Cerebellar cortex (tissue), 1 donor: ENCODE measurements around the gene EZR.
"Not testable (repeated sequence)": the region's sequence is repeated elsewhere in the genome, so short reads cannot be mapped to it uniquely, and the experiment has no call there.

ENCODE experiments used
- DNase-seq: peaks from one replicate; pipeline ENCODE4 v3.0.0-alpha.2; 2015; ENCODE audit warnings: low spot score

Gene EZR

DNA sequence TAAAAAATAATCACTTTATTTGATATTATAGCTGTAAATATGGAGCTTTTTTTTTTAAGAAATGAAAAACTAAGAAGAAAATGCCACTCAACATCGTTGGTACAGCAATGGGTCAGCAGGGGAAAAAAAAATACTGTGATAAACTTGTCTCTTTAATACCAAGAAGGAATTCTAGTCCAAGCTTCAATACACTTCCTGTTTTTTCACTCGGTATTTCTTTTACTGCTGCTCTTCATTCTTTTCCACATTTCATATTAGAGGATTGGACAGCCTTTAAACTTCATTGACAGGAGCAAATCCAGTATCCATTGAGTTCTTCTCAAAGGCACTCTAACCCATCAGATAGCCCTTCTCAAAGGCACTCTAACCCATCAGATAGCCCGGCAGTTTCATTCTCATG lies 22.2 kb upstream of the EZR start:
- no peak for DNase-seq

DNA sequence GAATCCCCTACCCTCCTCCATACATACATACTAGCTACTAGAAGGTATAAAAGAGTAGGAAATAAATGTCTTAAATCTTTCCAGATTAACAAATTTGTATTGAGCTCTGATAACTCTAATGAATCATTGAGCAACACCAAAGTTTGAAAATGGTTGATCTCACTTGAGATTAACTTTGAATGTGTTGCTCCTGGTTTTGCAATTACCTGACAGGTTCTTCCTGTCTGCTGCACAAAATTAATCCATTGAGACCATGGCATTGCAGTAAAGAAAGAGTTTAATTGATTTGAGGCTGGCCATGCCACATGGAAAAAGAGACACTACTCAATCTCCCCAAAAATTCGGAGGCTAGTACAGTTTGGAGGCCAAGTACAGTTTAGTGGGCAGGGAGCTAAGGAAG lies 21.3 kb upstream of the EZR start:
- no peak for DNase-seq

DNA sequence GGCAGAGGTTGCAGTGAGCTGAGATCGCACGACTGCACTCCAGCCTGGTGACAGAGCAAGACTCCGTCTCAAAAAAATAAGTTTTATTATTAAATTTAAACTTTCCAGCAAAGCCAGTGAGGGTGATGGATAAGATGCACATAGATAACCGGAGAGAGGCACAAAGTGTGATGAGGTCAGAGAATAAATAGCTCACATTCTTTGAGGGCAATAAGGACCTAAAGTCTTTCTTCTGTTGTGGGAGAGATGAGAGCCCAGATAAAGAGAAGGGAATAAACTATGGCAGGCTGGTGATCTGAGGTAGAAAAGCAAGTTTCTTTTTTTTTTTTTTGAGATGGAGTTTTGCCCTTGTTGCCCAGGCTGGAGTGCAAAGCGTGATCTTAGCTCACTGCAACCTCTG lies 20.6 kb upstream of the EZR start:
- no peak for DNase-seq

DNA sequence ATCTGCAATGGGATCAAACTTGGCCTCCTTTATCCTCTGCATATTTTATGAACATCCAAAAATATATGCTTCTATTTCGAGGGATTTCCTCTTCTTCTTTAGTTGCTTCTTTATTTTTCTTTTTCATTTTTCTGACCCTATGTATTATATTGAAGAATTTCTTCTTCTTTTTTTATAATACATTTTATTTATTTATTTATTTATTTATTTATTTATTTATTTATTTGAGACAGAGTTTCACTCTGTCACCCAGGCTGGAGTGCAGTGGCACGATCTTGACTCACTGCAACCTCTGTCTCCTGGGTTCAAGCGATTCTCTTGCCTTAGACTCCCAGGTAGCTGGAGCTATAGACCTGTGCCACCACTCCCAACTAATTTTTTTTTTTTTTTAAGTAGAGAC lies 19.6 kb upstream of the EZR start:
- DNase-seq, result not testable (repeated sequence)

DNA sequence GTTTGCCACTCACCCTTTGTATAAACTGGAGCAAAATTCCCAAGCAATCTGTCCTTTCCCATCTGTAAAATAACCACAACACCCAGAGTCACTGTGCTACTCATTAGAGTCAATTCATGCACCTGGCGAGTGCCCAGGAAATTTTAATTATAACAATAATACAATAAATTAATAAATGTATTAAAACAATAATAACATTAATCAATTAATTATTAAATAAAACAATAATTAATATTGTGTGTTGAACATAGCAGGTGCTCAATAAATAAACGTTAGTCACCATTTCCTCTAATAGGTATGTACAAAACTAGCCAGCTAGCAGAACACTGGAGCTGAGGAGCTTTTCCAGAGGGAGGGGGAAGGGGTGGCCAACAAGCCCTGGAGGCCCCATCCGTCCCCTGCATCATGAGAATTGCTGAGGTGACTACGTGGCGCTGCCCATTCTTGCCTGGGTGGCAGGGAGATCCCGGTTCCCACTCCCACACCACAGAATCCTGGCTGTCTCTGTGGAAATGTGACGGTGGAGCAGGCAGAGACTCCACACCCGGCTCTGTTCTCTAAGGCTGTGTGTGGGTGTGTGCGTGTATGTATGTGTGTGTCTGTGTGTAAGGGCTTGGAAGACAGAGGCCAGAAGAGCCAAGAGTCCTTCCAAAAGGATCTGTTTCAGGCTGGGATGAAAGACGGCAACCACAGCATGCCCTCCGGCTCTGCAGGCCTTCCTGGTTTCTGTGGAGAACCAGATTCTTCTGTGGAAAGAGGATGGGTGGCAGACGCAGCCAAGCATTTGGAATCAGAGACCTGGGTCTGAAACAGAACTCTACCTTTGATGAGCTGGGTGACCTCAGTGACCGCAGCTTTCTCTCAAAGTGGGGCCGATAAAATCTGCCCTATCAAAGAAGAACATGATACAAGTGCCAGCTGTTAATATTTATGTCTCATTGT lies 18.8 kb upstream of the EZR start:
- DNase-seq, result no peak

DNA sequence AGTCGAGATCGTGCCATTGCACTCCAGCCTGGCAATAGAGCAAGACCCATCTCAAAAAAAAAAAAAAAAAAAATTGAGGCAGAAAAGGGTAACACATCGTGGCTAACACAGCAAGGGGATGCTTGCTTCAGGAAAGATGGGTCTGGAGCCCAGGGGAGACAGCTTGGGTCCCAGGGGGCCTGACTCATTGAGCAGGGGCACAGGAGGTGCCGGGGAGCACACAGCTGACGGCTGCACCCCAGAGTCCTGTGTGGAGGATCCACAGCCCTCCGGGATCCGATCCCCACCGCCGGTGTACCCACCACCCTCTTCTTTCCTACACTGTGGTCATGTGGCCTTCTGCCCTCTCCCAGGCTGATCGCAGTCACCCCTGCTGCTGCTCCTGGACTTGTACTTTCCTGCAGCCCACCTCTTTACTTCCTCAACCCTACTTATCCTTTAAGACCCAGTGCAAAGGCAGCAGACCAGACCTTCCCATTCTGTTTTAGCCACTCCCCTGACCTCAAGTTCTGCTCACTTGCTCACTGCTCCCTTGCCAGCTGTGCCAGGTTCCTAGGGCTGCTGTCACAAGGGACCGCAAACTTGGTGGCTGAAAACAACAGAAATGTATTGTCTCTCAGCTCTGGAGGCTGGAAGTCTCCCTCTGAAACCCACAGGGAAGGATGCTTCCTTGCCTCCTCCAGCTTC lies 17.6 kb upstream of the EZR start:
- no peak for DNase-seq

DNA sequence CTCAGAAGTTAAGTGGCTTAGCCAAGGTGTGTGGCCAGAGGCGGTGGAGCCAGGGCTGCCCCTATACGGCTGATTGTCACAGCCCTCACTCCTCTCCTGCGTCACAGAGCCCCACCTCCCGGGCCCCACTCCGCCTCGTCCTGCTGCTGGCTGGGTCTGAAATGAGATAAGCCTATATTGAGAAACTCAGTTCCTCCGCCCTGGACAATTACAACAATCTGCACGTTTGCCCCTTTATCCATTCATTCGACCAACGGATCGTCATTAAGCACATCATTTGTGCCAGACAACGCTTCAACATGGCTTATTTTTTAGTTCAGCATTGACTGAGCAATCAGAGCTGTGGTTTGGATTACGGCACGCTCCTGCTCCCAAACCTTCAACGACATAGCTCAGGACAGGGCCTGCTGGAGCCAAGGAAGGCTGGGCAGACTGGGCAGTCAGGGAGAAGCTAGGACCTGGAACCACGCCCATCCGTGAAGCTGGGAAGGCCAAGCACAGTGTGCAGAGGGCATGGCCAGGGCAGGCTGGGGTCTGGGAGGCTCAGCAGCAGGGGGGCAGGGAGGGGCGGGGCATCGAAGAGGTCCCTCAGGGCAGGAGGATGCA lies 16.6 kb upstream of the EZR start:
- DNase-seq, result no peak

DNA sequence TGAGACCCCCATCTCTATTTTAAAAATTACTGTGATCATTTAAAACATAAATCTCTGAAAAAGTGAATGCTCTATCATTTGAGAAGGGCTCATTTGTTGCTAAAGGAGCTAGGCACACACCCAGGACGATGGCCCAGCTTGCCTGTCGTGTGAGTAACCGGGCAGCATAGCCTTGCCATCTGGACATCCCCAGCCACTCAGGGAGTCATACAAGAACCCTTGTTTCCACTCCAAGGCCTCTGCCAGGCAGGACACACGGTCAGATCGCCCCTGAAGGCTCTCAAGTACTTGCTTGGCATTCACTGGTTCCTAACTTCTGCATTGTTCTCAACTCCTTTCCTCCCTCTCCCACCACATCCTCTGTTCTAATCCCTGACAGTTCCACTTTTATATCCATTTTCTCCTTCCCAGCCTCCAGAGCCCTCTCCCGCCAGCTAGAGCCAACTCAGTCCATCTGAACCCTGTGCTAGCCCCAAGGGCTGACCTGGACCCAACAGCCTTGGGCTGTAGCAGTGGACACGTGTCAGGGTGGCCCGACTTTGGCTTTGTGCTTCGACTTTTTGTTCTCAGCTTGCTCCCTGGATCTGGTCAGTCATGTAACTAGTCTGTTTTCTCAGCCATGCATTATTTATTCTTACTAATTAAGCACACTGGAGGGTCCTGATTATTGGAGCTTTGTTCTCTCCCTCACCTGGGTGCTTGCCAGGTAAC lies 15.7 kb upstream of the EZR start:
- no peak for DNase-seq

DNA sequence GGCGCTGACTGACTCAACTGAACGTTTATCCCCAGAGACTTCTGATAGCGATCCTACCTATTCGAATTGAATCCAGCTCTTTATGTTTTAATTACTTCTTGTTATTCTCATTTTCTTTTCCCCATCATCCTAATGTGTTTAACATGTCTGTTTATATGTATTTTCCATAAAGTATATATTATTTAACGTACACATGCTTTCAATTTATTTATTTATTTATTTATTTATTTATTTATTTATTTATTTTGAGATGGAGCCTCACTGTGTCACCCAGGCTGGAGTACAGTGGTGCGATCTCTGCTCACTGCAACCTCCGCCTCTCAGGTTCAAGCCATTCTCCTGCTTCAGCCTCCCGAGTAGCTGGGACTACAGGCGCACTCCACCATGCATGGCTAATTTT lies 13.6 kb upstream of the EZR start:
- not testable (repeated sequence) for DNase-seq

DNA sequence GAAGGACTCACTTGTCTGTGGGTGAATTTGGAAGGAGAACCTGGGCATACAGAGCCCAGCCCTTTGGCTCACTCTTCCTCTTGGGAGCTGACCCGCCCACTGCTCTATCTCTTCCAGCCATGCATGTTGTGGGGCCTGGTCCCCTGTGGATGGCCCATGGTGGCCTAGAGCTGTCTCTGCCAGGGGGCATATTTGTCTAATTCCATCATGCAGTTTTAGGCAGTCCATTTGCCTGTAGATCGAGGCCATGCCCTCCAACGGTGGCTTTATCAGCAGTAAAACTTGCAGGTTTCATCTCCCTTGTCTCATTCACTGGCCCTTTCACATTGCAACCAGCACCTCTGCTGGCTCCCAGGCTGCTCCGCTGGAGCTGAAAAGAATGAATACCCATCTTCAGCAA lies 12.9 kb upstream of the EZR start:
- DNase-seq, result no peak

DNA sequence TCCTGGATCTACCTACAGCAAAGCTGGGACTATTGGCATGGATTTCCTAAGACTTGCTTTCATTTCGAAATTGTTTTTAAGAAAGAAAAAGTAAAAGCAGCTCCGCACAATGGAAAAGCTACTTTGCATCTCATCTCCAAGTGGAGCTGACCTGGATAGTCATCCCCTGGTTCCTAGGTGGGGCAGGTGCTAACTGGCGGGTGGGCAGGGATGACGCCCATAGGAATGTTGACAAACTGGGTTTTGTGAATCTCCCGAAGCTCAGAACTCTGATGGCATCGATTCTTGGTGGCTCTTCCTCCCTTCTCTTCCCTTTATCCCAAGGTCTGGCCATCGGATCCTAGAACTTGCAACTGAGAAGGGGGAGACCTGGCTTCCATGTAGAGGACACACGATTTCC lies 12.4 kb upstream of the EZR start:
- no peak for DNase-seq

DNA sequence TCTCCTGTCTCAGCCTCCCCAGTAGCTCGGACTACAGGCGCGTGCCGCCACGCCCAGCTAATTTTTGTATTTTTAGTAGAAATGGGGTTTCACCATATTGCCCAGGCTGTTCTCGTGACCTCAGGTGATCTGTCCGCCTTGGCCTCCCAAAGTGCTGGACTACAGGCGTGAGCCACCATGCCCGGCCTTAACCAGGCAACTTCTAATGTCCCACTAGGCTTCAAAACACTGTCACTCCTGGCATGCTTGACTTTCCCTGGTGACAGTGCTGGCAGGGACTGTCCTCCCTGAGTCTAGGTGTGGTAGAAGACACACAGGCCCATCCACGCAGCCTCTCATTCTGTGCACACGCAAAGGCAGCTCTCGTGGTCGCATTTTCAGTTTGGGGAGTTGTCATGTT lies 11.6 kb upstream of the EZR start:
- DNase-seq, result no peak

DNA sequence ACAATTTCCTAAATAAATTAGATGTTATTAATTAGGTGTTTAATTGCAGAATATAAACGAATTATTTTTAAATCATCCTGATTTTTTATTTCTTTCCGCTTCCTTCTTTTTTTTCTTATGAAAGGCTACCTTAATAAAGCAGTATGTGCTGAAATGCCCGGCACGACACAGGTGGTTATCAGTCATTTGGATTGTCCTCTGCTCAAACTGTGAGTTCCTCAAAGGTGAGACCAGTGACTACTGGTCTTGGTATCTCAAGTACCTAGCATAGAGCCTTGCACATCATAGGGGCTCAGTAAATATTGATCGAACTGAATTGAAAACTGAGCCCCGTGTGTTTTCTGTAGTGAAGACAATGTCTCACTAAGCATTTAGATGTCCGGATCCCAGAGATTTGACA lies 9.6 kb upstream of the EZR start:
- DNase-seq, result no peak

DNA sequence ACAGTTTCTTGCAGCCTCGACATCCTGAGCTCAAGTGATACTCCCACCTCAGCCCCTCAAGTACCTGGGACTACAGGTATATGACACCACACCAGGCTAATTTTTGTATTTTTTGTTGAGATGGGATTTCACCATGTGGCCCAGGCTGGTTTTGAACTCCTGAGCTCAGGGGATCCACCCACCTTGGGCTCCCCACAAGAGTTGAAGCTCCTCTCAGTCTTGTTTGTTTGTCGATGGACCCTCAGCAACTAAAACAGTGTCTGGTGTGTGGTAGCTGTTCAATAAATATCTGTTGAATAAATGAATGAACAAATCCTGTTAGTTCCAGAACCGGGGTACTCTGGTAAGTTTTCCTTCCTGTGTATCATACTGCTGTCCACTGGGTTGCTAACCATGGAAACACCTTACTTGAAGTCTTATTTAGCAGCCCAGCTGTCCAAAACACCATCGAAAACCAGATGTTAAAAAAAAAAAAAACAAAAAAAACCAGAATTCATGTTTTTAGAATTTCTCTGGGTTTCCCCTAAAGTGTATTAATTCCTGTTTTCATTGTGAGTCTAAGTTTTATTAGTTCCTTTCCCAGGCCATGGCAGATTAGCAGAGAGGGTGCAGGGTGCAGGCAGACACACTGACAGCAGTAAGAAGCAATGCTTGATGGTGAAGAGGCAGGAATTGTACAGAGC lies 7.8 kb upstream of the EZR start:
- no peak for DNase-seq

DNA sequence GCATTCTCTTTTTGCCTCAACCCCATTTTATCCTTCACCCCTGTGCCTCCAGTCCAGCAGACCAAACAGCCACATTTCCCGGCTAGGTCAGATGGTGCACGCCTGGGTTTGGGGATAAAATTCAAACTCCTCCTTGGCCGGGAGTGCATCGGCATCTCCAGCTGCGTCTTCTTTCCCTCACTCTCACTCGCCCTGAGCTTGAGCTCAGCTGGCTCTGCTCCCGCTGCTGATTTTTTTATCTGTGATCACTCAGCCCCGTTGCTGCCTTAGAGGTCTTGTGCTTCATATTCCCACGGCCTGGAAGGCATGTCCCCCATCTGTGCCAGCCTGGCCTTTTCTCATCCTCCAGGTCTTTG lies 6.8 kb upstream of the EZR start:
- no peak for DNase-seq

DNA sequence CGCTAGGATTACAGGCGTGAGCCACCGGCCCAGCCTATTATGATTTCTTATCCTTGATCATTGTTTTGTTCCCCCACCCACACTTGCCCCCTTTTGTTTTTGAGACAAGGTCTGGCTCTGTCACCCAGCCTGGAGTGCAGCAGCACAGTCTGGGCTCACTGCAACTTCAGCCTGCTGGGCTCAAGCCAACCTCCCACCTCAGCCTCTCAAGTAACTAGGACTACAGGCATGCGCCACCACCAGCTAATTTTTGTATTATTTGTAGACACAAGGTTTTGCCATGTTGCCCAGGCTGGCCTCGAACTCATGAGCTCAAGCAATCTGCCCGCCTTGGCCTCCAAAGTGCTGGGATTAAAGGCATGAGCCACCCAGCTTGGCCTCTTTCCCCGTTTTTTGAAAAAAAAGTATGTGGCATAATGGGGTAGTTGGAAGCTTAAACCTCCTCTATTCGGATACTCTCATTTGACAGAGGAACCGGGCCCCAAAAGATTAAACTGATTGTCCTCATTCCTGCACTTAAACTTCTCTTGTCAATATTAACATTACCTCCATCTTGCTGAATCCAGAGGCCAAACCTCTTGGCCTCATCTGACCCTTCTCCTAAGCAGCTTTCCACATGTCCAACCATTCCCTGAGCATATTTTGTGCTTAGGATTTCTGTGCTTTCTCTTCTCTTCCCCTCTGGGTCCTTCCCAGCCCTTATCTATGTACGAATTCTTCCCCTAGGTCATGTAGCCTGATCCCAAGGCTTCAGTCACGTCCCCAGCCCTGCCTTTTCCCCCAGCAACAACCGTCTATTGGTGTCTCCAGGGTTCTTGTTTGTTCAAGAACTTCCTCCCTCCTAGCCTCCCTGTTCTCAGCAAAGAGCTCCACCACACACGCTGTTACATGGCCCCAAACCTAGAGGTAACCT lies 6.1 kb upstream of the EZR start:
- no peak for DNase-seq

DNA sequence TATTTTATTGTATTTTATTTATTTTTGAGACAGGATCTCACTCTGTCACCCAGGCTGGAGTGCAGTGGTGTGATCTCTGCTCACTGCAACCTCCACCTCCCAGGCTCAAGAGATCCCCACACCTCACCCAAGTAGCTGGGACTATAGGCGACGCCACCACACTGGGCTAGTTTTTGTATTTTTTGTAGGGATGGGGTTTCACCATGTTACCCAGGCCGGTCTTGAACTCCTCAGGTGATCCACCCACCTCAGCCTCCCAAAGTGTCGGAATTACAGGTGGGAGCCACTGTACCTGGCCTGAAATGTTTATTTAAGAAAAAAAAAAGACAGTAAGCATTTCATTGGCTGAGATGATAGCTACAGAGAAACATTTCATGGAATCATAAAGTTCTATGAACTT lies 4.4 kb upstream of the EZR start:
- not testable (repeated sequence) for DNase-seq

DNA sequence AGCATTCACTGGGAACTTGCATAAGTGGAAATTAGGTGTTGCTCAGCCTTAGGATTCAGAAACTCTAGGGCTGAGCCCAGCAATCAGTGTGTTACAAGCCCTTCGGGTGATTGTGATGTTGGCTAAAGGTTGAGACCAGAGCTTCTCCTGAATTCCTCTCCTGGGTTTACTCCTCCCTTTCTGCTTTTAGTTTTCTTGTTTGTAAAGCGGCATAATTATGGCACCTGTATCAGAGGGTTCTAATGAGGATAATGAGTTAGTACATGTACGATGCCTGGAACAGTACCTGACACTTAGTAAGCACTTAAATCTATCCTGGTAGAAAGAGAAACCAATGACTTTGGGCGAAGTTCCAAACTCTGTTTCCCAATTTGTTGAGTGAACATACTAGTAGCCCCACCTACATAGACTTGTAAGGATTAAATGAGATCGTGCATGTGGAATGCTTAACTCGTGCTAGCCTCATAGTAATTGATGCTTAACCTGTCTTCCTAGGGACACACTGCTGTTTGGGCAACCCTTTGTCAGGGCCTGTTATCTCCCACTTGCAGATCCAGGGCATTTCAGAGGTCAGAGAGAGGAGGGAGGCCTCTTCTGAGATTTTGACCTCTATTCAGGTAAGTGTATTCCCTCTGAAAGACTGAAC lies 932 bp upstream of the EZR start:
- no peak for DNase-seq

DNA sequence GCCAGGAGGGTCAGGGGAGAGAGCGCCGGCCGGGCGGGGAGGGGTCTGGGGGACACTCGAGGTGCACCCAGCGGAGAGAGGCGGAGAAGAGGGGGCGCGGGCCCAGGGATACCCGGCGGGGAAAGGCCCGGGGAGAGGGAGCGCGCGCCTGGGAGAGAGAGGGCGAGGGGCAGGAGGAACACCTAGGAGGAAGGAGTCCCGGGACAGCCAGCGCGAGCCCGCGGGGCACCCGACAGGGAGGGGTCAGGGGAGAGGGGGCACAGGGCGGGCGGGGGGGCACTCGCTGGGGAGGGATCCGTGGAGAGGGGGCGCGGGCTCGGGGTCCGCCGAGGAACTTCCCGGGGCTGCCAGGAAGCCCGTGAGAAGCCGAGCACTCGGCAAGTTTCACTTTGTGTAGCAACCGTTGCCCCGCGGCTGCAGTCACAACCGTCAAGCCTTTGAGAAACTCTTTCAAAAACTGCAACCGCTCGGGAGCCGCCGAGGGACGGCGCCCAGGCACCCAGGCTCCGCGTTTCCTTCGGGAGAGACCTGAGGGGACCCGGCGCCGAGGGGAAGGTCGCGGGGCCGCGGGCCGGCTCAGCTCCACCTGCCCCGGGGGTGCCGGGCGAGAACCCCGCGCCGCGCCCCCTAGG lies 471 bp downstream of the EZR start:
- DNase-seq, result peak; percentile 41
